Uterus (tissue), 4 donors: ENCODE data around the gene SPAG17. TPM values are rescaled to one million over a fixed set of nuclear protein-coding genes. Genes with fewer than 3 reads are reported as not detected.
"Not testable (repeated sequence)": the region's sequence is repeated elsewhere in the genome, so short reads cannot be mapped to it uniquely, and the experiment has no call there.

Source experiments
- DNase-seq, 2 donors: peaks; one replicate each; pipeline ENCODE4 v3.0.0-alpha.2; 2019 to 2020
- H3K27ac ChIP-seq, 2 donors: fragments of 200-600 bp; sonication (generic); 1 replicate in 1 of 2; 2 replicates in 1 of 2; pipeline ENCODE4 v1.5.1; 2016 to 2018
- H3K27me3 ChIP-seq, 2 donors: fragments of 200-600 bp; sonication (generic); one replicate each; pipeline ENCODE4 v1.5.1; 2018 to 2019; ENCODE audit warnings: control low read depth in 1 of 2
- H3K36me3 ChIP-seq, 2 donors: fragments of 200-600 bp; sonication (generic); one replicate each; pipeline ENCODE4 v1.5.1; 2019; ENCODE audit warnings: control low read depth in 1 of 2
- H3K4me1 ChIP-seq, 2 donors: fragments of 200-600 bp; sonication (generic); one replicate each; pipeline ENCODE4 v1.5.1; 2018 to 2019; ENCODE audit warnings: control low read depth in 1 of 2
- H3K4me3 ChIP-seq, 2 donors: fragments of 200-600 bp; sonication (generic); 1 replicate in 1 of 2; 2 replicates in 1 of 2; pipeline ENCODE4 v1.5.1; 2018 to 2019; ENCODE audit warnings: mild to moderate bottlenecking in 1 of 2
- H3K9me3 ChIP-seq, 2 donors: fragments of 200-600 bp; sonication (generic); one replicate each; pipeline ENCODE4 v1.5.1; 2019; ENCODE audit warnings: control low read depth in 1 of 2
- POLR2A ChIP-seq, 2 donors: fragments of 450-650 bp; IDR thresholded peaks; one replicate each; pipeline ENCODE4 v1.6.1; 2016; ENCODE audit warnings: antibody characterized with exemption in 2 of 2, mild to moderate bottlenecking in 1 of 2, moderate library complexity in 1 of 2
- intact Hi-C: fragments of 100-400 bp; cut with DNase I; formaldehyde crosslinking; loops from one replicate; pipeline ENCODE4 v1.15.1; 2023; ENCODE audit warnings: low total_unique reads
- total RNA-seq, 4 donors: library from RNA; depleted of rRNA in 3 of 4; stranded (reverse); fragments of >200 nt in 3 of 4; gene quantifications; one replicate each; pipeline versions ENCODE4 v1.1.0 to v1.2.4, GENCODE V29; 2014 to 2023
- TF ChIP-seq, protein P1 (sequence below), 4 experiments: fragments of 200-600 bp in 2 of 4; fragments of 450-650 bp in 2 of 4; sonication (generic) in 2 of 4; IDR thresholded peaks; one replicate each; pipeline ENCODE4 v1.5.1; 2016 to 2019; ENCODE audit warnings: antibody characterized with exemption in 4 of 4, mild to moderate bottlenecking in 2 of 4, moderate library complexity in 1 of 4
- donor health status: DM: yes; HTN: yes; CAD: no.

The SPAG17 gene
- total RNA-seq, 4 donors from 2014 or later: 1.1 to 7.7 TPM; not detected in 2

DNA sequence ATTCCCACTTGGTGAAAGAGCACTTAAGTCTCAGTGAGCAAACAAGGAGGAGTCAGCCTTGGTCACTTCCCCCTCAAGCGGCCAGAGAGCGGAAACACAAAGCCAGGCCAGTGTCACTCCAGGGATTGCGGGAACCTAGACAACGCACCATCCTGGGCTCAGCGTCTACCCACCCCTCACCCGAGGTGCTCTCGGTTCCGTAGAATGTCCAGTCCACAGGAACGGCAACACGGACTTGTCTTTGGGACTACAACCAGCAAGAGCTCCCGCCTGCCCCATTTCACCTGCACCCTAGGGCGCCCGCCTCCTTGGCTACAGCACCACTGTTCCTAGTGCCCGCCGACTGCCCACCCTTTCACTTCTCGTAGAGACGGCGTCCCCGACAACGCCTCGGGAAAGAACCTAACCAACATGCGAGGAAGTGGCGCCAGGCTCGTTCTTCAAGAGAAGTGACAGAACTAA is 256.1 kb downstream of the SPAG17 start:
- no peaks in the 10 kb centered on the region for H3K27me3 ChIP-seq
- intact Hi-C loops: no loop called here
- H3K9me3 ChIP-seq: no peaks in the 10 kb centered on the region
- H3K4me1 ChIP-seq: peaks cover 0 to 8% of the 10 kb centered on the region in 2 donors
- DNase-seq: peak; percentile 23
- TF ChIP-seq, protein P1, sequence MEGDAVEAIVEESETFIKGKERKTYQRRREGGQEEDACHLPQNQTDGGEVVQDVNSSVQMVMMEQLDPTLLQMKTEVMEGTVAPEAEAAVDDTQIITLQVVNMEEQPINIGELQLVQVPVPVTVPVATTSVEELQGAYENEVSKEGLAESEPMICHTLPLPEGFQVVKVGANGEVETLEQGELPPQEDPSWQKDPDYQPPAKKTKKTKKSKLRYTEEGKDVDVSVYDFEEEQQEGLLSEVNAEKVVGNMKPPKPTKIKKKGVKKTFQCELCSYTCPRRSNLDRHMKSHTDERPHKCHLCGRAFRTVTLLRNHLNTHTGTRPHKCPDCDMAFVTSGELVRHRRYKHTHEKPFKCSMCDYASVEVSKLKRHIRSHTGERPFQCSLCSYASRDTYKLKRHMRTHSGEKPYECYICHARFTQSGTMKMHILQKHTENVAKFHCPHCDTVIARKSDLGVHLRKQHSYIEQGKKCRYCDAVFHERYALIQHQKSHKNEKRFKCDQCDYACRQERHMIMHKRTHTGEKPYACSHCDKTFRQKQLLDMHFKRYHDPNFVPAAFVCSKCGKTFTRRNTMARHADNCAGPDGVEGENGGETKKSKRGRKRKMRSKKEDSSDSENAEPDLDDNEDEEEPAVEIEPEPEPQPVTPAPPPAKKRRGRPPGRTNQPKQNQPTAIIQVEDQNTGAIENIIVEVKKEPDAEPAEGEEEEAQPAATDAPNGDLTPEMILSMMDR (IDR thresholded peaks at IDR 0.05): no peak
- TF ChIP-seq POLR2A (IDR thresholded peaks at IDR 0.05): no peak
- peak overlapping the region; percentile 70 to 82 for H3K4me3 ChIP-seq
- H3K36me3 ChIP-seq: no peaks in the 10 kb centered on the region
- peak overlapping the region; percentile 69 to 77 for H3K27ac ChIP-seq

DNA sequence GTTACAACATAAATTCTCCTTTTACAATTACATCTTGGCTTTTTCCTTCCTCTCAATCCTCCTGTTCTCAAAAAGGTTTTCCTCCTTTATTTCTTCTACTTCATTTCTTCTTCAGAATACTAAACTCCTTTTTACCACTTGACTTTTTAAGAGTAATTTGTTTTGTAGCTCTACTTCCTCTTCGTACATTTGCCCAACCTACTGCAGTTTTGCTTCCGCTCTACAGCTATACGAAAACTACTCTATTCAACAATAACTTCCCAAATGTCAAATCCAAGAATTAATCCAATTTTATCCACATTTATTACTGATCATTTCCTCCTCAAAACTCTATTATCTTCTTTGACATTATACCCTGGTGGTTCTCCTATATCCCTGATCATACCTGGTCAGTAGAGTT is 259.0 kb downstream of the SPAG17 start:
- Histone ChIP-seq H3K27me3 (no peaks in the 10 kb centered on the region), H3K4me3 (no peak overlapping the region), H3K9me3 (no peaks in the 10 kb centered on the region), H3K36me3 (no peaks in the 10 kb centered on the region), H3K27ac (no peak overlapping the region), H3K4me1 (peaks cover 0 to 8% of the 10 kb centered on the region in 2 donors)
- DNase-seq: no peak
- intact Hi-C loops: no loop called here
- TF ChIP-seq, protein P1 (IDR thresholded peaks at IDR 0.05): no peak
- TF ChIP-seq POLR2A (IDR thresholded peaks at IDR 0.05): no peak

DNA sequence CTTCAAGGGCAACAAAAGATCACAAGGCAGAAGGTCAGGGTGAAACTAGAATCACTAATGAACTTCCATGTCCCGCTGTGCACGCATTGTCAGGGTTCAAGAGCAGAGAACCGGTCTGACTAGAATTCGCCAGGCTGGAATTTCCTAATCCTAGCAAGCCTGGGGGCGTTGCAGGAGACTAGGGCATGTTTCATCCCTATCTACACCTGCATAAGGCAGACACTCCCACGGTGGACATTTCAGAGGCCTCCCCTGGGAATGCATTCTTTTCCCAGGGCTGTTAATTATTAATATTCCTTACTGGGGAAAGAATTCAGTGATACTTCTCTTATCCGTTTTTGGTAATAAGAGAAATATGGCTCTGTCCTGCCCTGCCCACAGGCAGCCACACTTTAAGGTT is 262.3 kb downstream of the SPAG17 start:
- intact Hi-C loops, H3K27me3 ChIP-seq, DNase-seq, H3K27ac ChIP-seq, H3K36me3 ChIP-seq, H3K4me1 ChIP-seq, H3K9me3 ChIP-seq, H3K4me3 ChIP-seq: not testable (repeated sequence)

DNA sequence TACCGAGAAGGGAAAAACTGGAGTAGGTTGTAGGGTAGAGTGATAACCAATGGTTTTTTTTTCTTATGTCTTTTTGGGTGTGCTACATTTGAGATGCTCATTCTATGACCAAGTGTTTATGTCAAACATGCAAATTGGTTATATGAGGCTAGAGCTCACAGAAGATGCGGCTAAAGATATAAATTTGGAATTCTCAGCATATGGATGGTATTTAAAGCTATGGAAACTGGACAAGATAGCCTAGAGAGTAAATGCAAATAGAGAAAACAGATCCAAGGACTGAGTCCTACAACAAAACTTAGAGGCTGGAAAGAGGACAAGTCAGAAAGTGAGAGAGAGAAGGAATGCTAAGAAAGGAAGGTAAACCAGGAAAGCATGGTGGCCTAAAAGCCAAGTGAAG is 263.0 kb downstream of the SPAG17 start:
- TF ChIP-seq, protein P1 (IDR thresholded peaks at IDR 0.05): no peak
- no peak for TF ChIP-seq POLR2A (IDR thresholded peaks at IDR 0.05)
- H3K27ac ChIP-seq: no peak overlapping the region
- DNase-seq: no peak
- H3K36me3 ChIP-seq: no peaks in the 10 kb centered on the region
- no peaks in the 10 kb centered on the region for H3K9me3 ChIP-seq
- H3K4me1 ChIP-seq: no peaks in the 10 kb centered on the region
- no peaks in the 10 kb centered on the region for H3K27me3 ChIP-seq
- no peak overlapping the region for H3K4me3 ChIP-seq
- intact Hi-C loops: no loop called here

DNA sequence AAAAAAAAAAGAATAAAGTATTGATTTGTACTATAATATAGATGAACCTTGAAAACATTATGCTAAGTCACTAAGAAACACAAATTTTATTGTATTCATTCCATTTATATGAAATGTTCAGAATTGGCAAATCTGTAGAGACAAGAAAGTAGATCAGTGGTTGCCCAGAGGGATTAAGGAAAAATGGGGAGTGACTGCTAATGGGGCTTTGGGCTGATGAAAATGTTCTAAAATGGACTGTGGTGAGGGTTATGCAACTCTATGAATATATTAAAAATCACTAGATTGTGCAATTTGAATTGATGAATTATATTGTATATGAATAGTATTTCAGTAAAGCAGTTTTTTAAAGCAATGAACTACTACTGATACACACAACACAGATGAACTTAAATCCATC is 265.7 kb downstream of the SPAG17 start:
- Histone ChIP-seq H3K4me3 (no peak overlapping the region), H3K27me3 (no peaks in the 10 kb centered on the region), H3K27ac (no peak overlapping the region), H3K4me1 (no peaks in the 10 kb centered on the region), H3K9me3 (no peaks in the 10 kb centered on the region), H3K36me3 (no peaks in the 10 kb centered on the region)
- TF ChIP-seq POLR2A (IDR thresholded peaks at IDR 0.05): no peak
- TF ChIP-seq, protein P1 (IDR thresholded peaks at IDR 0.05): no peak
- intact Hi-C loops: no loop called here
- DNase-seq: no peak

DNA sequence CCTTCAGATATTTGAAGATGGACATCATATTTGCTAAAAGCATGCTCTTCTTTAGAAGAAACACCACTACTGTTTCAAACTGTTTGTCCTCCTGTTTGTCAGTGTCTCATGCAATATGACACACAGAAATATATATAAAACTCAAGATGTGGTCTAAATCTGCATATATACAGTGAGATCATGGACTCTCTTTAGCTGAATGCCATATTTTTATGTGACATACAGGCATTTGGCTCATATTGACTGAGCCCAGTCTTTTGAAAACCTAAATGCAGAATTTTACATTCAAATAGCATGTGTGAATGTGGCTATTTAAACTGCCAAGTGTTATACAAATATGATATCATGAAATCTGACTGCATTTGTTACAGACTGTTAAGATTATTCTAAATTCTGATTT is 274.0 kb downstream of the SPAG17 start:
- intact Hi-C loops: no loop called here
- H3K9me3 ChIP-seq: no peaks in the 10 kb centered on the region
- H3K36me3 ChIP-seq: no peaks in the 10 kb centered on the region
- H3K27ac ChIP-seq: no peak overlapping the region
- H3K27me3 ChIP-seq: no peaks in the 10 kb centered on the region
- no peak for DNase-seq
- no peaks in the 10 kb centered on the region for H3K4me1 ChIP-seq
- no peak overlapping the region for H3K4me3 ChIP-seq
- TF ChIP-seq, protein P1 (IDR thresholded peaks at IDR 0.05): no peak
- no peak for TF ChIP-seq POLR2A (IDR thresholded peaks at IDR 0.05)
